ENCODE results near the gene DHRSX.

The DHRSX gene

GRCh38 chrX:2176274-2176673 lies 324.5 kb downstream of the DHRSX start:
- no peak for TF ChIP-seq CTCF (IDR thresholded peaks at IDR 0.05)
- Histone ChIP-seq H3K27me3 (no peaks in the 10 kb centered on the region), H3K9me3 (no peaks in the 10 kb centered on the region)

GRCh38 chrX:2172359-2172758 lies 328.4 kb downstream of the DHRSX start:
- Histone ChIP-seq H3K36me3 (no peaks in the 10 kb centered on the region), H3K27me3 (no peaks in the 10 kb centered on the region), H3K4me3 (ENCODE audit: low read depth in 1 of 2, low read length in 1 of 2) (no peak overlapping the region), H3K27ac (no peak overlapping the region), H3K9me3 (no peaks in the 10 kb centered on the region), H3K4me1 (ENCODE audit: control insufficient read depth in 1 of 2, insufficient read depth in 1 of 2, low read depth in 1 of 2, low read length in 1 of 2) (no peaks in the 10 kb centered on the region)
- TF ChIP-seq CTCF (IDR thresholded peaks at IDR 0.05), result no peak

More at GRCh38 chrX:2176274-2176673, 324.5 kb downstream of the DHRSX start:
- H3K4me3 ChIP-seq (ENCODE audit: low read depth in 1 of 2, low read length in 1 of 2), result no peak overlapping the region
- H3K27ac ChIP-seq, result no peak overlapping the region
- no peaks in the 10 kb centered on the region for H3K4me1 ChIP-seq (ENCODE audit: control insufficient read depth in 1 of 2, insufficient read depth in 1 of 2, low read depth in 1 of 2, low read length in 1 of 2)
- H3K36me3 ChIP-seq, result no peaks in the 10 kb centered on the region
